ENCODE results near the gene FN3K.
A peak's percentile ranks its signal among the peaks of the same experiment; 100 is the strongest.

DNA sequence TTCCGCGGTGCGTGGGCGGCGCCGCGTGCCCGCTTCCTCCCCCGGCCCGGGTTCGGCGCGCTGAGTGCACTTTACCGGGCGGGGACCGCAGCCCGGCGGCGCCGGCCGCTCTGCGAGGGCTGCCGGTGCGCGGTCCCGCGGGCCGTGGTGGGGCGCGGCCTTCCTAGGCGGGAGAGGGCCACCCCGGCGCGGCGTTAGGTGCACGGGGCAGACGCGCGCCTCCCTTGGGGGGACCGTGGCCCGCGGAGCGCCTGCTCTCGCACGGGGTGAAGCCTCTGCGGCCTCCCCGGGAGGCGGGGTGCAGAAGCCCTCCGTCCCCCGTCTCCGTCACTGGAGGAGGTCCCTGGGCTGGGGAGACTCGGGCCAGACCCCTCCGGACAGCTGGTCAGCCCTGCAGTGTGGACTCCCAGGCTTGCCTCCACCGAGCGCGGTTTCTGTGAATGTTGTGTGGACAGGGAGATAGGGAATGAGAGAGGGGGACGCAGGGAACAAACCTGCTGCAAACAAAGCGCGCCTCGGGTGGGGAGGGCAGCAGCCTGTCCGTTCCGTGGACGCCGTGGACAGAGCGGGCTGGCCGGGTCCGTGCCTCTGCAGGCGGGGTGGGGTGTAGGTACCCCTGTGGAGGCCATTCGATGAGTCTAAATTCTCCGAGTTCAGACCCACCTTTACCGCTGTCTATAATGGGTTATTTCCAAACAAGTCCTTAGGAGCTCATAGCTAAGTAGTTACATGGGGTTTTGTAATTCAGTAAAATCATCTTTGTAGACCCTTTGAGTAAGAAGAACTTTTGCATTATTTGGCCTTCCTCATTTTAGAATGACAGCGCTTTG, 17.2 kb downstream of the FN3K start:
- TF ChIP-seq, protein P1, sequence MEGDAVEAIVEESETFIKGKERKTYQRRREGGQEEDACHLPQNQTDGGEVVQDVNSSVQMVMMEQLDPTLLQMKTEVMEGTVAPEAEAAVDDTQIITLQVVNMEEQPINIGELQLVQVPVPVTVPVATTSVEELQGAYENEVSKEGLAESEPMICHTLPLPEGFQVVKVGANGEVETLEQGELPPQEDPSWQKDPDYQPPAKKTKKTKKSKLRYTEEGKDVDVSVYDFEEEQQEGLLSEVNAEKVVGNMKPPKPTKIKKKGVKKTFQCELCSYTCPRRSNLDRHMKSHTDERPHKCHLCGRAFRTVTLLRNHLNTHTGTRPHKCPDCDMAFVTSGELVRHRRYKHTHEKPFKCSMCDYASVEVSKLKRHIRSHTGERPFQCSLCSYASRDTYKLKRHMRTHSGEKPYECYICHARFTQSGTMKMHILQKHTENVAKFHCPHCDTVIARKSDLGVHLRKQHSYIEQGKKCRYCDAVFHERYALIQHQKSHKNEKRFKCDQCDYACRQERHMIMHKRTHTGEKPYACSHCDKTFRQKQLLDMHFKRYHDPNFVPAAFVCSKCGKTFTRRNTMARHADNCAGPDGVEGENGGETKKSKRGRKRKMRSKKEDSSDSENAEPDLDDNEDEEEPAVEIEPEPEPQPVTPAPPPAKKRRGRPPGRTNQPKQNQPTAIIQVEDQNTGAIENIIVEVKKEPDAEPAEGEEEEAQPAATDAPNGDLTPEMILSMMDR (conservative IDR thresholded peaks at IDR 0.05), result no peak
- TF ChIP-seq ZFX (IDR thresholded peaks at IDR 0.05), result peak; percentile 81

Data from C4-2B (cell line).